GM19238 (cell line): Measurements from ENCODE around the gene NOTCH1.

Experiments used
- DNase-seq: peaks from one replicate; pipeline ENCODE4 v3.0.0; 2011; ENCODE audit warnings: low spot score; ENCODE audit not compliant: insufficient read length

NOTCH1 gene

GRCh38 chr9:136485049-136486045 is 60.5 kb downstream of the NOTCH1 start:
- peak; percentile 66 for DNase-seq

GRCh38 chr9:136484153-136485048 is 61.4 kb downstream of the NOTCH1 start:
- no peak for DNase-seq

DNA sequence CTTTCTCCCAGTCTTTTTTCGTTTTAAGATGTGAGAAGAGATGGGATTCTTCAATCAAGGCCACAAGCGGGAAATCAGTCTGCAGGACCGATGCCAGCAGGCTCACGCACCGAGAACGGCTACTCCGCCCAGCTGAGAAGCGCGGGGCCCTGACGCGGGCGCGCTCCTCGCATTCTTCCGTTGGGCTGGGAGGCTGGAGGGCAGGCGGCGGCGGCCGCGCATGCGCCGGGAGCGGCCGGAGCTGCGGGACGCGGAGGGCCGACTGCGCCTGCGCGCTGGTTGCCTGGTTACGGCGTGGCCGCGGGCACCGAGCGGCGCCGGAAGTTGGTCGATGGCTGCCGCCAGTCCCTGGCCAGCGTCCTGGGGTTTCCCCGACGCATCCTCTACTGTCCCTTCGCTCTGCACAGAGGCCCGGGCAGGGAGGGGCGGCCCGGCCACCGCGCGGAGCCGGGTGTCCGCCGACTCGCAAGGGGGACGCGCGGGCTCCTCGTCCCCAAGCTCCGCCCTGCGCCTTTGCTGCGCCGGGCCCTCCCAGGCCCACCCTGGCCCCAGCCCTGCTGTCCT is 62.2 kb downstream of the NOTCH1 start:
- DNase-seq = peak; percentile 97

DNA sequence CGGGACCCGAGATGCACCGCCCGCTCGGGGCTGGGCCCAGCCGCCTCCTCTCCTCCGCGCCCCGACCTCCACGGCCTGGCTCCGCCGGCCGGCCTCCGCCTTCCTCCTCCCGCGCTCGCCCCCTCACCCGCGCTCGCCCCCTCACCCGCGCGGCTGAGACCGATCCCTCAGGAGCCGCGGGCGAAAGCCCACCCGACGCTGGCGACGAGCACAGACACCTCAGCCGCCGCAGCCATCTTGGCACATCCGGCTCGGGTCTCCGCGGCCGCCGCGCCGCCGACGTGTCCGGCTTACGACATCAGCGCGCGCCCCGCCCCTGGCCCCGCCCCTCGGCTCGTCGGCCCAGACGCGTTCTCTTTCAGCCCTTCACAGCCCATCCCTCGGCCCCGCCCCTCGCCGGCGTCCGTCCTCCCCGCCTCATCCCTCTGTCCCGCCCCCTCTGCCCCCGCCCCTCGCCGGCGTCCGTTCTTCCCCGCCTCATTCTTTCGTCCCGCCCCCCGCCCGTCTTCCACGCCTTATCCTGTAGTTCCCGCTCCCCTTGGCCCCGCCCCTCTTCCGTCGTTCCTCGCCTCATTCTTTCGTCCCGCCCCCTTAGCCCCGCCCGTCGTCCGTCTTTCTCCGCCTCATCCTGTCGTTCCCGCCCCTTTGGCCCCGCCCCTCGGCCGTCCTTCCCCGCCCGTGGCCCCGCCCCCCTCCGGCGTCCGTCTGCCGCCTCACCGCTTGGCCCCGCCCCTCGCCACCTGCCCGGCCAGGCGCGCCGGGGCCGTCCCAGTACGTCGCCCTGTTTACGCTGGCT is 62.9 kb downstream of the NOTCH1 start, which contains the start of gene SEC16A:
Gene SEC16A (minus strand): TSS at position 248 of the 796 bp plus-strand sequence. CDS start 5,425 bp downstream, outside the sequence.
- DNase-seq = peak; percentile 94

GRCh38 chr9:136482046-136482792 is 63.6 kb downstream of the NOTCH1 start:
- DNase-seq = no peak

DNA sequence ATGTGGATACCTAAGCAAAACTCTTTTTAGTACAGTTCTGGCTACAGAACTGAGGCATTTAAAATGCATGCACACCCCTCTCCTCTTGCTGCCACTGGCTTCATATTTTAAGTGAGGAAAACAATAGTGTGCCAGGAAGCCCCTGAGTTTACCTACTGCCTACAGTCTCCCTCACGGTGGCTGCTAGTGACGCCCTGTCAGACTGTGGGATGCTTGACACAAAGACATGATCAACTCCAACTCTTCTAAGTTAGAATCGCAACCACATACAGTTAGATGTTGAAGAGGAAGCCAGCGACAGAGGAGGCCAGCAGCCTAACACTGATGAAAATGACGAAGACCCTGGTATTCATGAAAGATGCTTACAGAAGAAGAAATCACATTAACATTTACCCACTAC is 64.3 kb downstream of the NOTCH1 start:
- DNase-seq = no peak

GRCh38 chr9:136476369-136477150 is 69.3 kb downstream of the NOTCH1 start:
- DNase-seq = no peak

- DNase-seq = no peak
Measured at GRCh38 chr9:136474974-136475865, 70.6 kb downstream of the NOTCH1 start.

DNA sequence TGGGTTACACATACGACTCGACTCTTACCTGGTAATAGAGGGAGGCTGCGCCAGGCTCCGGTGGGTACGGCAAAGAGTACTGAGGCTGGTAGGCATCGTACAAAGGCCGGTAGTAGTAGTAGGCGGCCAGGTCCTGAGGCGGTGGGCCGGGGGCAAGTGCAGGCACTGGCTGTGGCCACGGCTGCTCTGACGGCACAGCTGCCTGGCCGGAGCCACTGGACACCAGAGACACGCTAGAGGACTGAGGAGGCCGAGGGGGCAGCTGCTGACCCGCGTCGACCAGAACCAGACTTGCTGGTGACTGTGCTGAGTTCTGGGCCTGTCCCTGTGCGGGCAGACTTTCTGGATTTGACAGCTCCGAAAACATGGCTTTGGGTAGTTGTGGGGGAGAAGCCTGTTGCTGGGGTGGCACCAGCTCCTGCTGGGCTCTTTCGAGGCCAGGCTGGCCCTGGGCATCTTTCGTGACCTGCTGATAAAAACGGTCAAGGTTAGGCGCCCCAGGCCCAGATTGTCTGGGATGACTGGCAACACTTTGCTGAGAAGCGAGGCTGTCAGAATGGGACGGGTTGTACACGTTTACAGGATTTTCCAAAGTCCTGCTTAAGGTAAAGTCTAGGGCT is 71.7 kb downstream of the NOTCH1 start:
- DNase-seq = no peak

- no peak for DNase-seq
Measured at GRCh38 chr9:136473354-136473721, 72.5 kb downstream of the NOTCH1 start.

DNA sequence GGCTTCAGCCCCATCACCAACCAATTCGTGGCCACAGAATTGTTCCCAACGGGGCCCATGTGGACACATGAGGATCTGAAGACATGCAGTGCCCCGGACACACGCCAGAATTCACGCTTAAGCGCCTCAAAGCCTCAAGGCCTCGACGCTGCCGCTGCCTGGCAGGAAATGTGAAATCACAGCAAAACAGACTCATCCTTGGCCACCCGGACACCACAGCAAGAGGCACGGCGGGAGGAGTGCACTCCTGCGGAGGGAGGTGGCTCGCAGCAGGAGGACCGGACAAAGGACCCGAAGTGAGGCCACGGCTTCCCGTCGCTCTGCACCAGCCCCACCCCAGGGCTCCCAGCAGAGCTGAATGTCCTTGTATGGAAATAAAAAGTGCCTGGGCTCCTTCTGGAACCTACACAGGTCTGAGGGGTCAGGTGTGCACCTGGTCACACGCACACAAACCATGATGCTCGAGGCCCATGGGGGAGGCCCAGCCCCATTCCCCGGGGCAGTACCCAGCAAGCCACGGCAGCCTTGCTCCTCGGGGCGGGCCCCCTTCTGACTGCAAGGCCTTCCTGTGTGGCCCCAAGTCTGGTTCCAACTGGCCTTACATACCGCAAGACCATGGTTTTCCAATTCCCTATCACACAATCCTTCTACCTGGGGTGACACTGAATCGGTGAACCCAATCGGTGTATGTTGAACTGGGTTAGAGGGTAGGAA is 73.1 kb downstream of the NOTCH1 start:
- no peak for DNase-seq

DNA sequence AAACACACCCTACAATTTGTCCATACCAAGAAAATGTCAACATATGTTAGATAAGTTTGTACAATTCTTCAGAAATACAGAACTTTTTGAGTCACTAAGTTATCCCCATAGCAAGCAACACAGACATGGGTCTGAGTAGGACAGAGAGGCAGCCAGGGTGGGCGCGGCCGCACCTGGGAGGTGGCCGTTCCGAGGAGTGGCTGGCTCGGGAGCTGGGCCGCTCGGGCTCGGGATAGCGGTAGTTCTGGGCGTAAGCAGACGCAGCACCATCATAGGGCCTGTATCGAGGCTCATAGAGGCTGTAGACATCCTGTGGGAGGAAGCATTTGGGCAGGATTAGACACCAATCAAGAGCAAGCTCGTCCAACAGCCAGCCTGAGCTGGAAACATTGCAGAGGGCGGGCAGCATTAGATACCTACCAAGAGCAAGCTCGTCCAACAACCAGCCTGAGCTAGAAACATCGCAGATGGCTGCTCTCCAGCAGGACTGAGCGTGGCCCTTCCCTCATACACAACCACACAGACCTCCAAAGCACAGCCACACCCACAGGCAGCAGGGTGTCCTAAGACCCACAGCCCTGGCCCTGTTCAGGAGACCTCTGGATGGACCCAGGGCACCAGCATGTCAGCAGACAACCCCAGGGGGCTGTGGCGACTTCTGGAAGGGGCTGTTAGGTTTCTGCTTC is 73.9 kb downstream of the NOTCH1 start:
- DNase-seq = no peak

DNA sequence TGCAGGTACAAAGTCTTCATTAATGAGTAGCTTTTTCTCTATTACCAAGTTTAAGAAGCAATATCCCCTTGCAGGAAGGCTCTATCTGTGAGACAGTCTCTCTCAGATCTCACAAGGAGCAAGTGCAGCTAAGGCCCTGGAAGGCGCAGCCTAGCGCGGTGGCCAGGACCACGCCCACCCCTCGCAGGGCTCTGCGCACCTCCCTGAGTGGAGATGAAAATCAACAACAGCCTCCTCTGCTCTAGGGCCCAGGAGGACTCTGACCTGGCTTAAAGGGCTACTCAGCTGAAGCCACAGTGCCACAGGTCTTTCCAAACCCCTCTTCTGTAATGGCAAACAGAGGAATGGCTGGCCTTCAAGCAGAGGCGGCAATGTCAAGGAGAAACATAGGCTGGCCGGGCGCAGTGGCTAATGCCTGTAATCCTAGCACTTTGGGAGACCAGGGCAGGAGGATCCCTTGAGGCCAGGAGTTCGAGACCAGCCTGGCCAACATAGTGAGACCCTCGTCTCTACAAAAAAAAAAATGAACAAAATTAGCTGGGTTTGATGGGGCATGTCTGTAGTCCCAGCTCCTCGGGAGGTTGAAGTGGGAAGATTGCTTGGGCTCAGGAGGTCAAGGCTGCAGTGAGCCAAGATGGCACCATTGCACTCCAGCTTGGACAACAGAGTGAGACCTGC is 74.9 kb downstream of the NOTCH1 start:
- DNase-seq = no peak

- DNase-seq = no peak
Measured at GRCh38 chr9:136470356-136470755, 75.5 kb downstream of the NOTCH1 start.

GRCh38 chr9:136467766-136468165 is 78.1 kb downstream of the NOTCH1 start:
- no peak for DNase-seq

DNA sequence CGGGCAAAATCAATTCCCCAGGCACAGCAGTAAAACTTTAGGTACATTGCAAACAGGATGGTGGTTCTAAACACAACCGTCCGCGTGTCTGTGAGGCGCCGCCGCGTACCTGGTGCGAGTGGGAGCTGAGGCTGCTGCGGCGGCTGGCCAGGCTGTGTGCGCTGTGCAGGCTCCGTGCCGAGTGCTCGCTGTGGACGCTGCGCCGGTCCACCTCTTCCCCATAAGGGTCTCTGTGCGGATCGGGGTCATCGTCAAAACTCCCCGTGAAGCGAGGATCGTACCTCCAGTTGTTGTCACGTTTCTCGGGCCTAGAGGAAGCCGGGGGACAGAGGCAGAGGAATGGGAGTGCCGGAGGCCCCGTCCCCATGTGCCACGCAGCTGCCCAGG is 79.7 kb downstream of the NOTCH1 start:
- no peak for DNase-seq
